ENCODE data around the gene DAPP1.

GRCh38 chr4:99868126-99868596, 51.5 kb downstream of the DAPP1 start:
- TF ChIP-seq ZNF565 (CRISPR knock-in tag; conservative IDR thresholded peaks at IDR 0.05; ENCODE audit: low read depth), result no peak
- no peak for TF ChIP-seq TSHZ2 (CRISPR knock-in tag; IDR thresholded peaks at IDR 0.05)
- no peak for TF ChIP-seq TOX (CRISPR knock-in tag; IDR thresholded peaks at IDR 0.05; ENCODE audit: borderline replicate concordance)
- no peak for TF ChIP-seq TCF4 (CRISPR knock-in tag; IDR thresholded peaks at IDR 0.05; ENCODE audit: borderline replicate concordance)
